HepG2 (cell line): Measurements from ENCODE around the gene PRTN3. TPM values are rescaled to one million over a fixed set of nuclear protein-coding genes. Genes with fewer than 3 reads are reported as not detected.
A peak's percentile ranks its signal among the peaks of the same experiment; 100 is the strongest.

ENCODE experiments used
- ATAC-seq: fragments of 200-7000 bp; cut with Tn5 transposase; 3 replicates; pipeline ENCODE4 v1.9.1; 2020; ENCODE audit warnings: mild to moderate bottlenecking, moderate library complexity
- BruUV-seq: library from RNA; stranded (reverse); fragments of 400-500 nt; replicated peaks from 2 replicates; lab custom pipeline; 2021; lab: Mats Ljungman, UMichigan
- CTCF ChIA-PET: fragments of 300-600 bp; formaldehyde crosslinking; extraction: SDS; loops from one replicate; lab custom pipeline; 2021; ENCODE audit warnings: low total read pairs, inconsistent platforms, low intra/inter-chr PET ratio; lab: Yijun Ruan, JAX
- POLR2A ChIA-PET: fragments of 350-600 bp; sonication (Branson Sonifier 250); formaldehyde crosslinking; loops from one replicate; lab custom pipeline; 2020; ENCODE audit warnings: antibody characterized with exemption, inconsistent platforms; lab: Yijun Ruan, JAX
- DNase-seq: peaks from one replicate; pipeline ENCODE4 v3.0.0-alpha.2; 2015; ENCODE audit warnings: low spot score
- FAIRE-seq: peaks from 3 replicates; lab custom pipeline; 2011; peaks lifted over from hg19 to GRCh38; lab: Jason Lieb, UNC
- H2AFZ ChIP-seq: one replicate; pipeline ENCODE4 v1.6.1; 2011; ENCODE audit warnings: low read length, inconsistent platforms
- H3K27ac ChIP-seq: fragments of 300-600 bp; 3 replicates; pipeline ENCODE4 v1.8.0; 2011; ENCODE audit warnings: mixed run types, mild to moderate bottlenecking, mixed read lengths, low read length, inconsistent platforms; ENCODE audit not compliant: insufficient read depth; ENCODE audit errors: extremely low read length
- H3K27me3 ChIP-seq, 2 experiments: fragments of 200-600 bp in 1 of 2; 2 replicates in 1 of 2; 3 replicates in 1 of 2; pipeline versions ENCODE4 v1.6.0 to v1.8.0; 2011; ENCODE audit warnings: low read length in 2 of 2, mild to moderate bottlenecking in 2 of 2, moderate library complexity in 2 of 2, inconsistent platforms in 1 of 2; ENCODE audit not compliant: insufficient read depth in 2 of 2, control insufficient read depth in 1 of 2
- H3K36me3 ChIP-seq, 2 experiments: fragments of 200-600 bp in 1 of 2; replicated peaks in 1 of 2; 2 replicates in 1 of 2; 3 replicates in 1 of 2; pipeline versions ENCODE4 v1.5.1 to v1.8.0; 2011; ENCODE audit warnings: low read length in 2 of 2, inconsistent platforms in 1 of 2; ENCODE audit not compliant: insufficient read depth in 2 of 2, control insufficient read depth in 1 of 2
- H3K4me1 ChIP-seq: 2 replicates; pipeline ENCODE4 v1.5.1; 2012; ENCODE audit warnings: low read length, inconsistent platforms; ENCODE audit not compliant: insufficient read depth
- H3K4me2 ChIP-seq: 2 replicates; pipeline ENCODE4 v1.6.0; 2011; ENCODE audit warnings: low read depth, low read length, inconsistent platforms
- H3K4me3 ChIP-seq, 3 experiments: fragments of 200-600 bp in 1 of 3; sonication (generic), shearing (Covaris generic) in 1 of 3; replicated peaks in 1 of 3; 2 replicates each; pipeline ENCODE4 v1.5.1; 2011 to 2016; ENCODE audit warnings: low read length in 3 of 3, inconsistent platforms in 2 of 3, low read depth in 2 of 3, mild to moderate bottlenecking in 2 of 3, control low read depth in 1 of 3, mixed read lengths in 1 of 3; ENCODE audit not compliant: insufficient read depth in 1 of 3
- H3K79me2 ChIP-seq: one replicate; pipeline ENCODE4 v1.6.1; 2011; ENCODE audit warnings: low read length, inconsistent platforms; ENCODE audit not compliant: insufficient read depth
- H3K9ac ChIP-seq: 2 replicates; pipeline ENCODE4 v1.6.0; 2011; ENCODE audit warnings: mild to moderate bottlenecking, low read depth, low read length, inconsistent platforms; ENCODE audit not compliant: insufficient read depth
- H3K9me3 ChIP-seq: 2 replicates; pipeline ENCODE4 v1.5.1; 2012; ENCODE audit warnings: mild to moderate bottlenecking, low read length
- H4K20me1 ChIP-seq: 2 replicates; pipeline ENCODE4 v1.6.0; 2011; ENCODE audit warnings: inconsistent platforms, mild to moderate bottlenecking, low read length, moderate library complexity; ENCODE audit not compliant: insufficient read depth
- RNF2 ChIP-seq: fragments of 450-650 bp; conservative IDR thresholded peaks from 2 replicates; pipeline ENCODE4 v1.6.1; 2016; ENCODE audit warnings: low read depth
- SMAD9 ChIP-seq: sonication (generic); formaldehyde crosslinking; IDR thresholded peaks from 2 replicates; pipeline ENCODE4 v1.5.1; 2020; ENCODE audit warnings: mild to moderate bottlenecking, missing genetic modification reagents
- SRSF1 ChIP-seq: fragments of 200-400 bp; formaldehyde crosslinking; optimal IDR thresholded peaks from 2 replicates; pipeline ENCODE3; 2017; ENCODE audit warnings: mild to moderate bottlenecking, low read depth, low read length, moderate library complexity
- ZMYM3 ChIP-seq: sonication (generic); formaldehyde crosslinking; IDR thresholded peaks from 2 replicates; pipeline ENCODE4 v1.5.1; 2020; ENCODE audit warnings: mild to moderate bottlenecking, missing genetic modification reagents
- ZNF768 ChIP-seq: sonication (generic); formaldehyde crosslinking; IDR thresholded peaks from 2 replicates; pipeline ENCODE4 v1.4.0; 2020; ENCODE audit warnings: missing genetic modification reagents
- WGBS: methylation state at CpG from one replicate; pipeline ENCODE4 v1.1.6; 2017; ENCODE audit warnings: low lambda C conversion rate; 5-methylcytosine and 5-hydroxymethylcytosine counted together
- in situ Hi-C: cut with HindIII; loops from 2 replicates; pipeline ENCODE4 v1.10.0; 2017; ENCODE audit warnings: low pct_unique_long_range_greater_than_20kb; ENCODE audit not compliant: extremely low pct_ligation_motif_present
- intact Hi-C: fragments of 100-400 bp; cut with micrococcal nuclease; formaldehyde crosslinking; loops from one replicate; pipeline ENCODE4 v1.10.0; 2022; ENCODE audit not compliant: unreplicated experiment
- polyA plus RNA-seq, 8 experiments: library from polyadenylated mRNA; depleted of rRNA in 3 of 8; stranded (reverse) in 7 of 8; unstranded in 1 of 8; fragments of >200 nt; fragmentation: Illumina TruSeq in 4 of 8; extraction: Trizol in 4 of 8; gene quantifications; 2 replicates each; pipeline versions ENCODE4 v1.2.1 to v1.2.3, GENCODE V29; 2011 to 2016; ENCODE audit warnings: low read depth in 4 of 8, missing spikeins in 1 of 8, mixed read lengths in 1 of 8; ENCODE audit not compliant: insufficient read depth in 1 of 8
- total RNA-seq, 5 experiments: library from RNA; depleted of rRNA; stranded (reverse); fragments of >200 nt; fragmentation: Illumina TruSeq; extraction: Trizol; gene quantifications; 2 replicates each; pipeline ENCODE4 v1.2.3, GENCODE V29; 2016; ENCODE audit warnings: low read depth in 1 of 5
- TF ChIP-seq, protein P1 (sequence below): sonication (generic); formaldehyde crosslinking; IDR thresholded peaks from 2 replicates; pipeline ENCODE4 v1.5.1; 2020; ENCODE audit warnings: mild to moderate bottlenecking, missing genetic modification reagents, moderate library complexity

PRTN3 gene
- total and polyA plus RNA-seq, 2 of the 13 experiments (the other 11 are each of a cell fraction or from before 2014, with no cell fraction given) = not detected

DNA sequence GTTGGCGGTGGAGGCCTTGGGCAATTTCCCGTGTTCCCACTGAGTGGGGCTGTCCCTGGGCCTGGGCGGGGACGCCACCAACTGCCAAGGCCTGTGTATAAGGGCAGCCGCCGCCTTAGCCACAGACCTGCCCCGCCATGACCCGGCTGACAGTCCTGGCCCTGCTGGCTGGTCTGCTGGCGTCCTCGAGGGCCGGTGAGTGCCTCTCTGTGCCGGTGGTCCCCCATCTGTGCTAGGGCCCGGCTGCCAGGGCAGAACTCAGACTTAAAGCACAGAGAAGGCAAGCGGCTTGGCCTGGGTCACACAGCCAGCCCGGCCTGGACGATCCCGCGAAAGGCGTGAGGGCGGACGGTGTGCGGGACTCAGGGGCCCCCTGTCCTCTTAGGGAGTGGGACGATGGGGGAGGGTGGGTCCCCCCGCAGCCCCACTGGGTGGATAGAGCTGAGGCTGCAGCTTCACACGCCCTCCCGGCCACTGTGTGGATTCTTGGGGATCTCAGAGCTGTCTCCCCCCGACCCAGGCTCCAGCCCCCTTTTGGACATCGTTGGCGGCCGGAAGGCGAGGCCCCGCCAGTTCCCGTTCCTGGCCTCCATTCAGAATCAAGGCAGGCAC lies 13.0 kb upstream of the PRTN3 start, which contains the start of gene AZU1:
AZU1 (plus strand) TSS at position 128 of the 612 bp plus-strand sequence; CDS start at position 138, 10 bp downstream.
- in situ Hi-C loops (no loop called here), intact Hi-C loops (no loop called here)
- Histone ChIP-seq H3K4me2 (no peak within 1 kb of the TSS), H3K4me3 (no peak within 1 kb of the TSS), H3K4me1 (peaks cover 19% of the 10 kb centered on the region), H4K20me1 (no peaks in the 10 kb centered on the region), H3K9me3 (no peaks in the 10 kb centered on the region), H3K27me3 (peaks cover 12 to 45% of the 10 kb centered on the region in 2 experiments), H3K79me2 (no peaks in the 10 kb centered on the region), H3K9ac (no peak within 1 kb of the TSS), H2AFZ (no peak within 1 kb of the TSS), H3K27ac (no peak within 1 kb of the TSS), H3K36me3 (no peaks in the 10 kb centered on the region)
- TF ChIP-seq SRSF1 (no peak), ZNF768 (CRISPR knock-in tag) (peak; percentile 99), ZMYM3 (CRISPR knock-in tag) (peak; percentile 39; the same call in 1 of the 2 replicates), SMAD9 (CRISPR knock-in tag) (no peak), RNF2 (no peak)
- TF ChIP-seq, protein P1, sequence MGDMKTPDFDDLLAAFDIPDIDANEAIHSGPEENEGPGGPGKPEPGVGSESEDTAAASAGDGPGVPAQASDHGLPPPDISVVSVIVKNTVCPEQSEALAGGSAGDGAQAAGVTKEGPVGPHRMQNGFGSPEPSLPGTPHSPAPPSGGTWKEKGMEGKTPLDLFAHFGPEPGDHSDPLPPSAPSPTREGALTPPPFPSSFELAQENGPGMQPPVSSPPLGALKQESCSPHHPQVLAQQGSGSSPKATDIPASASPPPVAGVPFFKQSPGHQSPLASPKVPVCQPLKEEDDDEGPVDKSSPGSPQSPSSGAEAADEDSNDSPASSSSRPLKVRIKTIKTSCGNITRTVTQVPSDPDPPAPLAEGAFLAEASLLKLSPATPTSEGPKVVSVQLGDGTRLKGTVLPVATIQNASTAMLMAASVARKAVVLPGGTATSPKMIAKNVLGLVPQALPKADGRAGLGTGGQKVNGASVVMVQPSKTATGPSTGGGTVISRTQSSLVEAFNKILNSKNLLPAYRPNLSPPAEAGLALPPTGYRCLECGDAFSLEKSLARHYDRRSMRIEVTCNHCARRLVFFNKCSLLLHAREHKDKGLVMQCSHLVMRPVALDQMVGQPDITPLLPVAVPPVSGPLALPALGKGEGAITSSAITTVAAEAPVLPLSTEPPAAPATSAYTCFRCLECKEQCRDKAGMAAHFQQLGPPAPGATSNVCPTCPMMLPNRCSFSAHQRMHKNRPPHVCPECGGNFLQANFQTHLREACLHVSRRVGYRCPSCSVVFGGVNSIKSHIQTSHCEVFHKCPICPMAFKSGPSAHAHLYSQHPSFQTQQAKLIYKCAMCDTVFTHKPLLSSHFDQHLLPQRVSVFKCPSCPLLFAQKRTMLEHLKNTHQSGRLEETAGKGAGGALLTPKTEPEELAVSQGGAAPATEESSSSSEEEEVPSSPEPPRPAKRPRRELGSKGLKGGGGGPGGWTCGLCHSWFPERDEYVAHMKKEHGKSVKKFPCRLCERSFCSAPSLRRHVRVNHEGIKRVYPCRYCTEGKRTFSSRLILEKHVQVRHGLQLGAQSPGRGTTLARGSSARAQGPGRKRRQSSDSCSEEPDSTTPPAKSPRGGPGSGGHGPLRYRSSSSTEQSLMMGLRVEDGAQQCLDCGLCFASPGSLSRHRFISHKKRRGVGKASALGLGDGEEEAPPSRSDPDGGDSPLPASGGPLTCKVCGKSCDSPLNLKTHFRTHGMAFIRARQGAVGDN = peak; percentile 11; the same call in 1 of the 2 replicates
- POLR2A ChIA-PET = interaction anchor here (0.6 kb wide), 2 partner anchors 215 to 365 kb away, joined by 3 read pairs; no protein-coding TSS in a partner anchor
- DNase-seq = no peak
- 54% methylated on average over 13 of the region's 33 CpGs for WGBS
- no peak; the same call in 1 of the 3 replicates for ATAC-seq
- FAIRE-seq = no peak
- CTCF ChIA-PET = no interaction called here
- BruUV-seq = no TSS peak
